ENCODE data around the gene FAM81A.

DNA sequence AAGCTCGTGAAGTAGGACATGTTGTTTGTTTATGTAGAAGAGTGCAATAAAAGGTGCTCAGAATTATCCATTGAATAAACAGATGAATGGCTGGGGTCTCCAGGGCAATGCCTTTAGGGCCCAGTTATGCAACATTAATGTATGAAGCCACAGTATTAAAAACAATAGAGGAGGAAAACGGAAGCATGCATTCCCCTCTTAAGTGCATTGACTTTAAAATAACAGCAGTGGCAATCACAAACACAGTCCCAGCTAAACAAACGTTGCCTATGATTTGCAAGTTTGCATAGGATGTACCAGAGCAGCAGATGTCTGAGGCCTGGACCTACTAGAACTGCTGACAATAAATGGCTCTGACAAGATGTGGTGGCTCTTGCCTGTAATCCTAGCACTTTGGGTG is 113.0 kb downstream of the FAM81A start:
- TF ChIP-seq, protein P1, sequence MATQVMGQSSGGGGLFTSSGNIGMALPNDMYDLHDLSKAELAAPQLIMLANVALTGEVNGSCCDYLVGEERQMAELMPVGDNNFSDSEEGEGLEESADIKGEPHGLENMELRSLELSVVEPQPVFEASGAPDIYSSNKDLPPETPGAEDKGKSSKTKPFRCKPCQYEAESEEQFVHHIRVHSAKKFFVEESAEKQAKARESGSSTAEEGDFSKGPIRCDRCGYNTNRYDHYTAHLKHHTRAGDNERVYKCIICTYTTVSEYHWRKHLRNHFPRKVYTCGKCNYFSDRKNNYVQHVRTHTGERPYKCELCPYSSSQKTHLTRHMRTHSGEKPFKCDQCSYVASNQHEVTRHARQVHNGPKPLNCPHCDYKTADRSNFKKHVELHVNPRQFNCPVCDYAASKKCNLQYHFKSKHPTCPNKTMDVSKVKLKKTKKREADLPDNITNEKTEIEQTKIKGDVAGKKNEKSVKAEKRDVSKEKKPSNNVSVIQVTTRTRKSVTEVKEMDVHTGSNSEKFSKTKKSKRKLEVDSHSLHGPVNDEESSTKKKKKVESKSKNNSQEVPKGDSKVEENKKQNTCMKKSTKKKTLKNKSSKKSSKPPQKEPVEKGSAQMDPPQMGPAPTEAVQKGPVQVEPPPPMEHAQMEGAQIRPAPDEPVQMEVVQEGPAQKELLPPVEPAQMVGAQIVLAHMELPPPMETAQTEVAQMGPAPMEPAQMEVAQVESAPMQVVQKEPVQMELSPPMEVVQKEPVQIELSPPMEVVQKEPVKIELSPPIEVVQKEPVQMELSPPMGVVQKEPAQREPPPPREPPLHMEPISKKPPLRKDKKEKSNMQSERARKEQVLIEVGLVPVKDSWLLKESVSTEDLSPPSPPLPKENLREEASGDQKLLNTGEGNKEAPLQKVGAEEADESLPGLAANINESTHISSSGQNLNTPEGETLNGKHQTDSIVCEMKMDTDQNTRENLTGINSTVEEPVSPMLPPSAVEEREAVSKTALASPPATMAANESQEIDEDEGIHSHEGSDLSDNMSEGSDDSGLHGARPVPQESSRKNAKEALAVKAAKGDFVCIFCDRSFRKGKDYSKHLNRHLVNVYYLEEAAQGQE (IDR thresholded peaks at IDR 0.05) = no peak
- TF ChIP-seq MYC (IDR thresholded peaks at IDR 0.05; ENCODE audit: borderline replicate concordance, low read length) = no peak
- no peak for TF ChIP-seq EP300 (IDR thresholded peaks at IDR 0.05)
- TF ChIP-seq, protein P2, sequence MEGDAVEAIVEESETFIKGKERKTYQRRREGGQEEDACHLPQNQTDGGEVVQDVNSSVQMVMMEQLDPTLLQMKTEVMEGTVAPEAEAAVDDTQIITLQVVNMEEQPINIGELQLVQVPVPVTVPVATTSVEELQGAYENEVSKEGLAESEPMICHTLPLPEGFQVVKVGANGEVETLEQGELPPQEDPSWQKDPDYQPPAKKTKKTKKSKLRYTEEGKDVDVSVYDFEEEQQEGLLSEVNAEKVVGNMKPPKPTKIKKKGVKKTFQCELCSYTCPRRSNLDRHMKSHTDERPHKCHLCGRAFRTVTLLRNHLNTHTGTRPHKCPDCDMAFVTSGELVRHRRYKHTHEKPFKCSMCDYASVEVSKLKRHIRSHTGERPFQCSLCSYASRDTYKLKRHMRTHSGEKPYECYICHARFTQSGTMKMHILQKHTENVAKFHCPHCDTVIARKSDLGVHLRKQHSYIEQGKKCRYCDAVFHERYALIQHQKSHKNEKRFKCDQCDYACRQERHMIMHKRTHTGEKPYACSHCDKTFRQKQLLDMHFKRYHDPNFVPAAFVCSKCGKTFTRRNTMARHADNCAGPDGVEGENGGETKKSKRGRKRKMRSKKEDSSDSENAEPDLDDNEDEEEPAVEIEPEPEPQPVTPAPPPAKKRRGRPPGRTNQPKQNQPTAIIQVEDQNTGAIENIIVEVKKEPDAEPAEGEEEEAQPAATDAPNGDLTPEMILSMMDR (IDR thresholded peaks at IDR 0.05) = no peak
- TF ChIP-seq POLR2A (IDR thresholded peaks at IDR 0.05; ENCODE audit: low read length) = no peak
- TF ChIP-seq ZFP36 (IDR thresholded peaks at IDR 0.05; ENCODE audit: borderline replicate concordance, partially characterized antibody) = no peak
- TF ChIP-seq, protein P3, sequence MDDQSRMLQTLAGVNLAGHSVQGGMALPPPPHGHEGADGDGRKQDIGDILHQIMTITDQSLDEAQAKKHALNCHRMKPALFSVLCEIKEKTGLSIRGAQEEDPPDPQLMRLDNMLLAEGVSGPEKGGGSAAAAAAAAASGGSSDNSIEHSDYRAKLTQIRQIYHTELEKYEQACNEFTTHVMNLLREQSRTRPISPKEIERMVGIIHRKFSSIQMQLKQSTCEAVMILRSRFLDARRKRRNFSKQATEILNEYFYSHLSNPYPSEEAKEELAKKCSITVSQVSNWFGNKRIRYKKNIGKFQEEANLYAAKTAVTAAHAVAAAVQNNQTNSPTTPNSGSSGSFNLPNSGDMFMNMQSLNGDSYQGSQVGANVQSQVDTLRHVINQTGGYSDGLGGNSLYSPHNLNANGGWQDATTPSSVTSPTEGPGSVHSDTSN (IDR thresholded peaks at IDR 0.05) = no peak
- no peak for TF ChIP-seq SMC3 (IDR thresholded peaks at IDR 0.05)
- no peak for TF ChIP-seq RFX5 (IDR thresholded peaks at IDR 0.05)
- TF ChIP-seq ESRRA (IDR thresholded peaks at IDR 0.05; ENCODE audit: borderline replicate concordance, low read length) = no peak
- TF ChIP-seq, protein P4, sequence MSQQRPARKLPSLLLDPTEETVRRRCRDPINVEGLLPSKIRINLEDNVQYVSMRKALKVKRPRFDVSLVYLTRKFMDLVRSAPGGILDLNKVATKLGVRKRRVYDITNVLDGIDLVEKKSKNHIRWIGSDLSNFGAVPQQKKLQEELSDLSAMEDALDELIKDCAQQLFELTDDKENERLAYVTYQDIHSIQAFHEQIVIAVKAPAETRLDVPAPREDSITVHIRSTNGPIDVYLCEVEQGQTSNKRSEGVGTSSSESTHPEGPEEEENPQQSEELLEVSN (IDR thresholded peaks at IDR 0.05; ENCODE audit: borderline replicate concordance, low read depth) = no peak
- TF ChIP-seq, protein P5, sequence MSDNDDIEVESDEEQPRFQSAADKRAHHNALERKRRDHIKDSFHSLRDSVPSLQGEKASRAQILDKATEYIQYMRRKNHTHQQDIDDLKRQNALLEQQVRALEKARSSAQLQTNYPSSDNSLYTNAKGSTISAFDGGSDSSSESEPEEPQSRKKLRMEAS (IDR thresholded peaks at IDR 0.05) = no peak
- TF ChIP-seq RNF2 (IDR thresholded peaks at IDR 0.05; ENCODE audit: borderline replicate concordance, low read depth) = no peak
